Forelimb muscle (tissue), 1 donor: ENCODE results near the gene CFAP20DC. TPM values are rescaled to one million over a fixed set of nuclear protein-coding genes. Genes with fewer than 3 reads are reported as not detected.

Source experiments
- DNase-seq: peaks from one replicate; pipeline ENCODE4 v3.0.0-alpha.2; 2013; ENCODE audit warnings: low read depth
- polyA plus RNA-seq: library from polyadenylated mRNA; unstranded; fragments of 120-200 nt; gene quantifications from one replicate; pipeline ENCODE4 v1.2.1, GENCODE V29; 2013; ENCODE audit not compliant: insufficient read length

CFAP20DC gene
- polyA plus RNA-seq, 1 donor = 1.6 TPM

DNA sequence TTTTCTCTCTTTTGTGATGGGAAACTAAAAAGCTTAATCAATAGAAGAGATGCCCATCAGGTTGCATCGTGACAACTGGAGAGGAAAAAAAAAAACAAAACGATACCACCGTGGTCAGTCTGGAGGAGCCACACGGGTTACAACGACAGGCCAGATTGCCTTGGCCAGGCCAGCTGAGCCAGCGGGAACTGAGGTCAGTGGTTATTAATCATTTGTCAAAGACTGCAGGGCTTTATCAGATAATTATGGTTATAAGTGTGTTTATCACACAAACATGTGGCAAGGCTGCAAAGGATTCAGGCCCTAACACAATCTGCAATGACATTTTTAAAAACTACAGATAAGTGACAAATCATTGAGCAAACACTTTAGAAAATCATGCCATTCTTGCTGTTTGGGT is 248.3 kb downstream of the CFAP20DC start:
- DNase-seq = no peak

DNA sequence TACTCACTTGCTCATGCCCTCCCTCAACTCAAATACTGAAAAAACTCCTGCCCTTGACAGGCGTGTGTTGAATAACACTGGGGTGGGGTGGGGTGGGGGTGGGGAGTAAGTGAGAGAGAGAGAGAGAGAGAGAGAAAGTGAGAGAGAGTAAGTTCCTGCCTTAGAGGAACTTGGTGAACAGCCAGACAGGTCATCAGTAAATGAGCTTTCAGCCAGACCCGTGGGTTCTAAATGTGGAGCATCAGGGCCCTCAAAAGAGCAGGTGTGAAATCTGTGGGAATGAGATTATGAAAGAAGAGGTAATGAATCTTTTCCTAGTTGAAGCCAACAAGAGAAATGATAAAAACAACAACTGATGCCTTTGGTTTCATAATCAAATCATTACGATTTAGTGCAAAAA is 248.9 kb downstream of the CFAP20DC start:
- DNase-seq = no peak

DNA sequence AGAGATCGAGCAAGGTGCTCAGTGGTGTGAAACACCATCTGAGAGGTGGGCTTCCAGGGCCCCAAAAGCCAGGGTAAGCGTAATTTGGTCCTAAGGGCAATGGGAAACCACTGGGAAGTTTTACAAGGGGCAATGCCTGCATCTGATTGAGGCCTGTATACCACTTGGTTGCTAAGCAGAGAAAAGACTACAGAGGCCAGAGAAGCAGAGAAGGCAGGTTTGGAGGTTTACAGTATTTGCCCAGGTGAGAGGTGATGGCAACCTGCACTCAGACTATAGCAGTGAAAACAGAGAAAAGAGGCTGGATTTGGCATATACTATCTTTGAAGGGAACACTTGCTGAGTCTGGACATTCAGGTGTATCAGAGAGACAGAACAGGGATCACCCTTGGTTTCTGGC is 249.8 kb downstream of the CFAP20DC start:
- DNase-seq = no peak

DNA sequence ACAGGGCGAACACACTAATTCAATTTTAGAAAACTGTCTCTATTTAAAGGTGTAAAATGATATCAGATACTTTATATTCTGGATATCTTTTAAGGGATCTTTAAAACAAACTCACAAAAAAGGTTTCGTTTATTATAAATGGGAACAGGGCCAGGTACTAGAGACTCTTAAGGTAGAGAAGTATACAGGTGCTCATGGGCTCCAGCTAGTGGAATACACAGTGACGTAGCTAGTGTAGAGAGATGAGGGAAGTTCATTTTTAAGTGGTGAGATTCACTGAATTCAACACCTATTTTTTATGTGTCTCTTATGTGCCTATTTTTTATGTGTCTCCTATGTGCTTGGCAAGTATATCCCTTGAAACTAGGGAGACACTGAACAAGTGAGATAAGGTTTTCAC is 250.6 kb downstream of the CFAP20DC start:
- no peak for DNase-seq

DNA sequence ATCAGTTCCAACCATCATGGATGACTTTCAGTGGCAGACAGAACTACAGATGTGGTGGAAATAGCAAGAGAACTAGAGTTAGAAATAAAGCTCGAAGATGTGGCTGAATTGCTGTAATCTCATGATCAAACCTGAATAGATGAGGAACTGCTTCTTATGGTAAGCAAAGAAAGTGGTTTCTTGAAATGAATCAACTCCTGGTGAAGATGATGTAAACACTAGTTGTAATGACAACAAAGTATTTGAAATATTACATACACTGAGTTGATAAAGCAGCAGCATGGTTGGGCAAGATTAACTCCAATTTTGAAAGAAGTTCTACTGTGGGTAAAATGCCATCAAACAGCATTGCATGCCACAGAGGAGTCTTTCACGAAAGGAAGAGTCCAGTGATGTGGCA is 251.5 kb downstream of the CFAP20DC start:
- no peak for DNase-seq

DNA sequence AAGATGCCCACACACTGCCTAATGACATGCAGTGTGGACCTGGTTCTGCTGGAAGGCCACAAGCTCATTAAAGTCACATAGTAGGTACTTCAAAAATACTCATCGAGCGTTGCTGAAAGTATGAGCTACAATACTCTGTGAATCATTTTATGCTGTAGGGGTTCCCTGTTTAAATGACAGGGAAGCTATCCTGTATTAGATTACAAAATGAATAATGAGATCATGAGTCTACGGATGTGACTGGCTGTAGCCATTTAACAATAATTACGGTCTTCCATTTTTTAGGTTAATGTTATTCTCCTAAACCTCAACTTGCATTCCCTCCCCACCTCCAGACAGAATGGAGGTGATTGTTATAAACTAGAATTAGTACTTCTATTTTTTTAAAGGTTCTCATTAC is 255.1 kb downstream of the CFAP20DC start:
- DNase-seq = no peak

DNA sequence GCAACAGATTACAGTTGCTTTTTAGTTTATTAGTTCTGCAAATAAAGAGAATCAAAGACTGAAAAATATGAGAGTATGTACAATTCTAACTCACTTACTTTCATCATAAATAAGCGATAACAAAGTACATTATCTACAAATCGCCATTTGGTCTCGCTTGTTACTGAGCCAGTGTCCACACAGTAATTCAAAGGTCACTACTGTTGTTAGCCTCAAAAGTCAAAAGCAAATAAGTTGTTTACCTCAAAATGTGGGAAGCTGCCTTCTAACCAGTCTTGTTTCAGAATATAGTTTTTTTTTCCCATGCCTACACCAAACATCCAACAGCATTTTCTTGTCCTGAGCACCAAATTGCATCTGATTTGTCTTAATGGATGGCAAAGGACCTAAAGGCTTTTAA is 255.9 kb downstream of the CFAP20DC start:
- DNase-seq = no peak

DNA sequence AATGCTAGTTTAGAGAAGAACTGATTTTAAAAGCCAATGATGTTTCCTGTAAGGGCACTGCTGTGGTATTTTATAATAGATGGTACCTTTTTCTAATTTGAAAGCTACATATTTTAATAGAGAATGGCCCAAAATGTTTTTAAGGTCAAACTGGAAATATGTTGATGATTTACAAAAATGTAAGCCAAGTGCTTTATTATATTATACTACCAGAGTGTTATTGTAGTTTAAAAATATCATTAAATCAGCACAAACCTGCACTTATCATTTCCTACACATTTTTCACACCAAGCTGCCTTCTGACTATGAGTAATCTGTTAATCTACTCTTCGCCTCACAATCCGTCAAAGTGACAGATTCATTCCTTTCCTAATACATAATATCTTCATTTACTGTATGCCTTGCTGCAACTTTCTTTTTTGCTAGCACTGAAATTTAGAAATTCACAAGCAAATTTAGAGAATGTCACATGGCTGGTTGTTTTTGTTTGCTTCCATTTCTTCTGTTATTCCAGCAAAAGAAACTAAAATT is 256.8 kb downstream of the CFAP20DC start:
- DNase-seq = no peak

DNA sequence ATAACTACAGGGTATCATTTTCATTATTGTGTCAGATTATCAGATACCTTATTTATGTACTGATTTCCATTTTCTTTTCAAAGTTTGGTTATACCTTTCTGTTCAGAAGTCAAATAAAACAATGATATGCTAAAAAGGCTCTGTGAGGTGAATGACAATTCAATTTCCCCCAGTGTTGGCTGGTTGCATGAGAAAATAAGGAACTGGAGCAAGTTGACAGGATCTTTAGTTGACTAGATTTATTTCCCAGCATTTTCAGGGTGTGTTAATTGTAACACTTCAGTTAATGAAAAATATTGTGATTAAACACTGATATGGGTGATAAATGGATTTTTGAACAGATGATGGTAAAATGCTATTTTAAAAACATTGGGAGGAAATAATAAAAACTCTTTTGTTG is 260.4 kb downstream of the CFAP20DC start:
- no peak for DNase-seq

DNA sequence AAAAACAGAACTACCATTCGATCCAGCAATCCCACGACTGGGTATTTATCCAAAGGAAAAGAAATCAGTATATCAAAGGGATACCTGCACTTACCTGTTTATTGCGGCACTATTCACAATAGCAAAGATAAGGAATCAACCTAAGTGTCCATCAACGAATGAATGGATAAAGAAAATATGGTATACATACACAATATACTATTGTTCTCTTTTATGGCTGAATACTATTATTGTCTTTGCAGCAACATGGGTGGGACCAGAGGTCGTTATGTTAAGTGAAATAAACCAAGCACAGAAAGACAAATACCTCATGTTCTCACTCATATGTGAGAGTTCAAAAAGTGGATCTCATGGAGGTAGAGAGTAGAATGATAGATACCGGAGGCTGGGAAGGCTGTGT is 264.9 kb downstream of the CFAP20DC start:
- DNase-seq = no peak

DNA sequence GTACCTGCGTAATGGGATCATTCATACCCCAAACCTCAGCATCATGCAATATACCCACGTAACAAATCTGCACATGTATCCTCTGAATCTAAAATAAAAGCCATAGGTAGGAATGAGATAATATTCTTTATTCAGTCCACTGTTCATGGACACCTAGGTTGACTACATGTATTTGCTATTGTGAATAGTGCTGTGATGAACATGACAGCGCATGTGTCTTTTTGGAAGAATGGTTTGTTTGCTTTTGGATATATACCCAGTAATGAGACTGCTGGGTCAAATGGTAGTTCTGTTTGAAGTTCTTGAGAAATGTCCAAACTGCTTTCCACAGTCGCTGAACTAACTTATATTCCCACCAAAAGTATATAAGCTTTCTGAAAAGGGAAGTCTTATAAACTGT is 265.4 kb downstream of the CFAP20DC start:
- no peak for DNase-seq

DNA sequence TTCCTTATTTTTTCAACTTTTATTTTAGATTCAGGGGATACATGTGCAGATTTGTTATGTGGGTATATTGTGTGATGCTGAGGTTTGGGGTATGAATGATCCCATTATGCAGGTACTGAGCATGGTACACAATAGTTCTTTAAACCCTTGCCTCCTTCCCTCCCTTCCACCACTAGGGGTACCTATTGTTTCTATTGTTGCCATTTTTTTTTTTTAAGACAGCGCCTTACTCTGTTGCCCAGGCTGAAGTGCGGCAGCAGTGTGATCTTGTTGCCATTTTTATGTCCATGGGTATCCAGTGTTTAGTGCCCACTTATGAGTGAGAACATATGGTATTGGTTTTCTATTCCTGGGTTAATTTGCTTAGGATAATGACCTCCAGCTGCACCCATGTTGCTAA is 266.0 kb downstream of the CFAP20DC start:
- no peak for DNase-seq

DNA sequence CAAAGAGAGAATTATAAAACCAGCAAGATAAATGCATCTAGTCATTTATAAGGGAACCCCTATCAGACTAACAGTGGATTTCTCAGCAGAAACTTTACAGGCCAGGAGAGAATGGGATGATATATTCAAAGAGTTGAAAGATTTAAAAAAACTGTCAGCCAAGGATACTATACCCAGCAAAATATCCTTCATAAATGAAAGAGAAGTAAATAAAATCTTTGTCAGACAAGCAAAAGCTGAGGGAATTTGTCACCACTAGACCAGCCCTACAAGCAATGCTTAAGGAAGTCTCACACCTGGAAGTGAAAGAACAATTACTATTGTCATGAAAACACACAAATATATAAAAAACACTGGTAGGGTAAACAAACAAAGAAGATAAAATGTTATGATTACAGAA is 269.9 kb downstream of the CFAP20DC start:
- no peak for DNase-seq

DNA sequence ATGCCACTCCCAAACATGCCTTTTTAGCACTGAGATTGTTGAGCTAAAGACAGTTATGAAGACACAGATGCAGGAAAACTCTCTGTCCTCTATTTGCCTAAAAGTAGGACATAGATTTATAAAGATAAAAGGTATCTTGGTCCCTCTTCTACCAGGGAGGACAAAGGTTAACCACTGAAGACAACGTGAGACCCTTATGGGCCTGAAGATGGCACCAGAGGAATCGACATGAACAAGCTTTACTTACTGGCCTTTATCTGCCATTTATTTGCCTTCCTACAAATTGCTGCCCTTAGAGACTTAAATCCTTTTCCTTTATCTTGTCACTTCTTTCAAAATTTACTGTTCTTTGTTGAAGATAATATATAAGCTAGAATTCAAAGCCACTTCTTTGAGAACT is 273.6 kb downstream of the CFAP20DC start:
- DNase-seq = no peak

DNA sequence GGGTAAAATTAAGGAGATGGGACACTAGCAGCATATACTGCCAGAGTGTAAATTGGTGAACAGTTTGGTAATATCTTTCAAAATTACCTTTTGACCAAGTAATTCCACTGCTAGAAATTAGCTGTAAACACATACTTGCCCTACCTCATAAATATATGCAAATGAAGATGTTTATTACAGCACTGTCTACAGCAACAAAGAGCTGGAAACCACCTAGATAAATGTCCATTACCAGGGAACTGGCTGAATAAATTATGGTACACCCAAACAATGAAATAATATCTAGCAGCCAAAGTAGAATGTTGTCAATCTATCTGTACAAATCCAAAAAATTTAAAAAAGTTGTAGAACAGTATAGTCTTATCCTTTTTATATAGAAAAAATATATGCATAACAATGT is 277.4 kb downstream of the CFAP20DC start:
- no peak for DNase-seq

DNA sequence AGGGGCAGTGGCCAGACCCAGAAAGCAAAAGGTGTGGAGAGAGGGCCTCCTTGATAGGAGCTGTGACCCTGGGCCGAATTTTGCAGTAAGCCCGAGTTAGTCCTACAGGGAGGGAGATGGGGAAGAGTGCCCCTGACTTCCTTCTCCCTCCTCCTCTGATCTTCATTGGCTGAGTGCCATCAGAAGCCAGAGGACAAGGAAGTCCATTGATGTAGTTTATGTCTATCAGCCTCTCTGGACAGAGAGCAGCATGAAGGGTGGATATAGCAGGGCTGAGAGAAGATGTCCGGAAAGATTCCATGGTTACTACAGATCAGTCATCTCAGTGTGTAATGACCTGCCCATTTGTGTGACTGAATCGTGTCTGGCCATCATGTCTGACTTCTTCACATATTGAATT is 280.8 kb downstream of the CFAP20DC start:
- no peak for DNase-seq

DNA sequence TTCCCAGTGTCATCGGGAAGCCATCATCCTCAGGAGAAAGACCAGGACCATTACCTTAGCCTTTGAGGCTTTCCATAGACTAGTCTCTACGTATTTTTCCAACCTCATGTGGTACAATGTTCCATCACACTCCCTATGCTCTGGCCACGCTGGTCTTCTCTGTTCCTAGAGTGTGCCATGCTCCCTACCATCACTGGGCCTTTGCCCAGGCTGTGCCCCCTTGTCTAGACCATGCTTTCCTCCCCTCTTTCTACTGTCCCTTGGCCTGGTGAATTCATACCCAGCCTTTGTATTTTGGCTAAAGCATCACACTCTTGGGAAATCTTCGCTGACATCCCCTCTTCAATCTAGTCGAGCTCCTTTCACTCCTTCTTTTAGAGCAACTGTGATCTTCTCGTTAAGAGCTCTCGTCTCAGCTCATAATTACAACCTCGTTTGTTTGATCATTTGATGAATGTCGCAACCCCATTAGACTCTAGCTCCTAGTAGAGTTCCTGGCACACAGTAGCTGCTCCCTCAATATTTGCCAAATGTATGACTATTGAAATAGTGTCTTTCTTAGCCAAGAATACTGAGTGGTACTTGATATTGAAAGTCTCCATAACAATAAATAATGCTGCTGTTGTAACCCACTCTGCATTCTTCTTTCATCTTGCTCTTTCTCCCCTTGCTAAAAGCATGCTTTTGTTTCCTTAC is 283.1 kb downstream of the CFAP20DC start:
- no peak for DNase-seq

DNA sequence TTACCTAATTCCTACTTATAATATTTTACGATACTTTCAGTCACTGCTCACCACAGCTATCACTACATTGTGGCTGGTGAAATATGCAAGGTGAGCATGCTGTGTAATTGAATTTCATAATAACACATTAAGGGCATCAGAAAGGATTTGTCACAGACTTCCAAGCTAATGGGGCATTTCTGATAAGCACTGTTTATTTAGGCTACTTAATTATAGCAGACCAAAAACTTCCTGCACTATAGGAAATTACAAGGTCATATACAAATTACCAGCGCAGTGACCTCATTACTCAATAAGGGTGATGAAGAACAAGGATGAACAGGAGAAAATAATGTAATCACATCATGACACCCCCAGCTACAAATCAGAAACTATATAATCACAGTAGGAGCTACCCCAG is 294.7 kb downstream of the CFAP20DC start:
- DNase-seq = no peak

DNA sequence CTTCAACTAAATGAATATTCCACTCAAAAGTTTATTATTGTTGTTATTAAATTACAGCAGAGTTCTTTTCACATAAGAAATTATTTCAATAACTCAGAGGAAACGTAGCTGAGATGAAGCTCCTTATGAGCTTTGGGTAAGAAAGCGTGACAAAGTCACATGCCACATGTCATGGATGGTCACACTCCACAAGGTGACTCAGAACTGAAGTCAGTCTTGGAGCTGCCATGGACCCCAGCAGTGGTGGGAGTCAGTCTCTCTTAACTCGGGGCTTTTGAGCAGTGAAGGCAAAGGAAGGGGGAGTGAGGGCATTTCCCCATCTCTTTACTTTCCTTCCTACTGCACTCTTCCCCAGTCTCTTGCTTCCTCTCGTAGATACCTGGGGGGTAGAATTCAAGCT is 295.8 kb downstream of the CFAP20DC start:
- DNase-seq = no peak

DNA sequence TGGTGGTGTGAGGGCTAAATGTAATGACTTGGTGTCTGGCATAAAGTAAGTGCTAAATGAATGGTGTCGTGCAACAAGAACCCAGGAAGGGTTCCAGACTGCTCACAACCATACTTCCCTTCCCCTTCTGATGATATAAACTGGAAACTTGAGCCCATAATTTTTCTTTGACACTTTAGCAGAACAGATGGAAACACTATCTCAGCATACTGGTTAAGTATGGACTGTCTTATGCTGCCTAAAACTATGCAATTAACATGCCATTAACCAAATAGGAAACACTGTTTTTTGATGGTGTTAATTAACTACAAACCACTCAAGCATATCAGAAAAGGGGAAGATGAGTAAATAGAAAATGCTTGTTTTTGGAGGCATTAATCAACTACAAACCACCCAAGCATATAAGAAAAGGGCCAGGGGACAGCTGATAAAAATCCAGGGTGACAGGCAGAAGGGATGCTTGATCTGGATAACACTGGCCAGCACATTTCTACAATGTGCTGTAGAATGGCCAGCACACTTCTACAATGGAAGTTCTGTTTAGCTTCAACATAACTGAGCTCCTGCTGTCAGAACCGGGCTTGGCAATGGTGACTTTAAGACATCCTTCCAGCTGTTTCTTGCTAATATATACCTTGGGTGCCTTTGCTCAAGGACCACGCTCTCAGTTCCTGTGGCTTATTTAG is 297.8 kb downstream of the CFAP20DC start:
- no peak for DNase-seq

DNA sequence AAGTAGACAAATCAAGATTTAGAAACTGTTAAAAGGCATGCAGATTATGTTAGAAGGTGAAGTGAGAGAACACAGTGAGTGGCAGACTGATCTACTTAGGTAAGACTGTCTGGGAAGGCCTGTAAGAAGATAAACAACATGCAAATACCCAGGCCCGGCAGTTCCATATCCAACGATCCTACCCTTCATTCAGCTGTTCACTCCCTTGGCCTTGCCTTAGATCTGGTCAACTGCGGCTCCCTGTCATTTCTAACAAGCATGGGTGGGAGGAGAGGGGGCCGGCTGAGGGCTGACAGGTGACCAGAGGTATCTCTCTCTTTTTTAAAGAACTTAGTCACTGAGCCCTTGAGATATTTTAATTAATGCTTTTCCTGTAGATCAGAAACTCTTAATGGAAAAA is 298.6 kb downstream of the CFAP20DC start:
- DNase-seq = no peak

DNA sequence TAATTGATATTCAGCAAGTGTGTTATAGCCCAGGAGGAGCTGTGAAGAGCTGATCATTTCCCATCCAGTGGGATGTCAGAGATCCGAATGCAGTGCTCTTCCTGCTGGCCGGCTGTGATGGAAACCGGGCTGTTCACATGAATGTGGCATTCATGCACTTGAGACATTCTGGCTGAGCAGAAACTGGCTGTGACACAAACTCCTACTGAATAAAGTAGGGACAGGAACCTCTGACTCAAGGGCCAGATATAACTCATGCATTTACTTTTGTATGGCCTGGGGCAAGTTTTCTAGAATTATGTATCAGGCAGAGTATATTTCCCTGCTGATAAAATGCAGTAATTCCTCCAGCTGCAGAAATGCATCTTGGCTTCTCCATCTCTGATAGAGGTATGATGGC is 299.9 kb downstream of the CFAP20DC start:
- no peak for DNase-seq

DNA sequence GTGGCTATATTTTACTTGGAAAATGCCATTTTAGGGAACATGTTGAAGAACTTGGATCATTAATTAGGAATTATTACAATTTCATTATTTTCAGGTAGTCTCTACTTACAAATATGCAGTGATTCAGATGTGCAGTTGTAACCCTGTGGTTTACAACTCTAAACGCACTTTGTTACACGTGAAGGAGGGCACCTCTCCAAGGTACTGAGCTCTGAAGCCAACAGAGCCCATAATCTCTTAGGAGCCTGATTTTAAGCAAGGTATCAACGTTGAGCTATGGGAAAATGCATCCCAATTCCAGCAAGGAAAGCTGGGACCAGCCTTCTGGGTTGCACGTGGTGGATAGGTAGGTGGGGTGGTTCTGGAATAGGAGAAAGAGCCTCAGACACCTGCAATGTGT is 301.8 kb downstream of the CFAP20DC start:
- DNase-seq = no peak

DNA sequence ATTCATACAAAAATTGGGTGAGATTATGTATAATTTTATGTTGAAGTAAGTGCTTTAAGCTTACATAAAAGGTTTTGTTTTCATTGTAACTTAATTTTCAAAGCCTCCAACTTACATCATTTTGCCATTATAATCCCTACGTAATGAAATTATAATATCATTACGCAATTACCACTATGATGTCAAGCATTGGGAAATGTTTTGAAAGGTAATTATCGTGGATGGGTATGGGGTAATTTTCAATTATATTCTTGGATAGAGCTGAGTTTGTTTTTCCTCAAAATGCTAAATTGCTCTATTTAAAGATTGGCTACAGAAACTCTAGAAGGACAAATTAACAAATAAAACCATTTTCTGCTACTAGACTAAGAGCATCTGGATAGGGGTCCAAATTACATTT is 303.1 kb downstream of the CFAP20DC start:
- no peak for DNase-seq
